ENCODE data around the gene CAPNS2. TPM values are rescaled to one million over a fixed set of nuclear protein-coding genes. Genes with fewer than 3 reads are reported as not detected.
"Not testable (repeated sequence)": the region's sequence is repeated elsewhere in the genome, so short reads cannot be mapped to it uniquely, and the experiment has no call there.

The CAPNS2 gene
- total RNA-seq, 1 donor from 2014 or later: not detected

- DNase-seq: no peak
These were observed 1.7 kb downstream of the CAPNS2 start for GRCh38 chr16:55568207-55568606.

- no peak for DNase-seq
These were observed 2.5 kb downstream of the CAPNS2 start for GRCh38 chr16:55569025-55569424.

DNA sequence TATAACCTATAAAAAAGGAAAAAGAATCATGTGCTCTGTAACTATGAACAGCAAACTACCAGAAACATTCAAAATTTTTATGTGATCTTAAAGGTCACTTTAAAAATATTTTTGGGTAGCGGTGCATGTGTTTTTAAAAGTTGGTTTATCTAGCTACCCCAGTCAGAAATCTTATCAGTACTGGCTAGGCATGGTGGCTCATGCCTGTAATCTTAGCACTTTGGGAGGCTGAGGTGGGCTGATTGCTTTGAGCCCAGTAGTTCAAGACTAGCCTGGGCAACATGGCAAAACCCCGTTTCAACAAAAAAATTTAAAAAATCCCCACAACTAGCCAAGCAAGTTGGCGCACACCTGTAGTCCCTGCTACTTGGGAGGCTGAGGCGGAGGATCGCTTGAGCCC, 3.7 kb downstream of the CAPNS2 start:
- no peak for DNase-seq

GRCh38 chr16:55571191-55571897, 4.9 kb downstream of the CAPNS2 start:
- no peak for DNase-seq

DNA sequence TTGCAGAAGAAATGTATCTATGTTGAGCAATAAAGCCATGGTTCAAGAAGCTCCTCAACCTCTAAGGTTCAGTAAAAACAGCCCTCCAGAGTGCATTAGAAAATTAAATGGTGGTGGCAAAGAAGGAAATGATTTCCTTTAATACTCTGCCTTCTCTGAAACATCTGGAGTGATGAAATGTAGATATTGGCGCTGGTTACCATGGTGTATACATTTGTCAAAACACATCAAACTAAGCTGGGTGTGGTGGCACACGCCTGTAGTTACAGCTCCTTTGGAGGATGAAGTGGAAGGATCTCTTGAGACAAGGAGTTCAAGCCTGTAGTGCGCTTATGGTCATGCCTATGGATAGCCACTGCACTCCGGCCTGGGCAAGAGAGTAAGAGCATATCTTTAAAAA, 6.0 kb downstream of the CAPNS2 start:
- DNase-seq: no peak

DNA sequence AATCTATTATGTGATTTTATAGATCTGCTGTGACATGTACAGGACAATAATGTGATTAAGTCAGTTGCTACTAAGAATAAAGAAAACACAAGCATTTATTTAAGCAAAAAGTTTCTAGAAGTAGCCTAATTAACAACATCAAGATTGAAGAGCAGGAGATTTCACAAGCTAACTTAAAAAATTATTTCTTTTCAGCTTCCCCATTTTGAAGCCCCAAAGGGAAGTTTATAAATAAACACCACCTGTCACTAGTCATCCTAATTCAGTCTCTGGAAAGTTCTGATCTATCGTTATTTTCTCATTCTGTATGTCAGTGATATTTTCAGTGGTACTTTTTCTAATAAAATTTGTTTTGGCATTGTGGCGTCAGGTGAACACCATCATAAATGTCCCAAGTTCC, 8.3 kb downstream of the CAPNS2 start:
- no peak for DNase-seq

DNA sequence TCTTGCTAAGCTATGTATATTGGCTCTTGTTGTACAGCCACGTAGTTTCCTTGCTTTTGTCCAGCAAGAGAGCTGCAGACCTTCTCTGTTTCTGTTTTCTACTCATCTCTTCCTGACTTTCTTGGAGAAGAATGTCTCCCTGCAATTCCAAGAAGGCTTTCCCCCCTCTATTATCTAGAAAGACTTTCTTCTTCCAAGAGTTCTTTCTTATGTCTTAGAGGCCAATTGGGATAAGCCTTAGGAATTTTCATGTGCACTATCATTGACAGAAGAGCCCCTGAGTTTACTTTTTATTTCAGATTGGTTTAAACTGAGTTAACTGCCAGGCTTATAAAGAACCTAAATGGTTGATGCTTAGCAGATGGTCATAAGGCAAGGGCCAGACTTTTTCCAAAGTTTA, 9.0 kb downstream of the CAPNS2 start:
- no peak for DNase-seq

DNA sequence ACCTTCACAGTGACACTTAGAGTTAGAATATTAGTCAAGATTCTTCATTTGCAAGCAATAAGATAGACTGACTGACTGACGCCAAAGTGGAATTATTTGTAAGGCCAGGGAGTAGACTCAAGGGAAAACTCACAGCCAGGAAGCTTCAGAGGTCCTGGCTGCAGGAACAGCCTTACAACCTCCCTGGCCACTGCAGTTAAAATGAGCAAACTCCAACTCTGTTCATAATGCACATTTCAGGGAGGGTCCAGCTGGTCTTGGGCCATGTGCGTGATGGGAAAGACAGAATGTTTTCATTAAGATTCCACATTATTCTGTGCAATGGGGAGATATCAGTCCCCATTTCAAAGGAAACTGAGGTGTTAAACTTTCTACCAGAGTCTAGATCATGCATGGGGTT, 9.9 kb downstream of the CAPNS2 start:
- no peak for DNase-seq

- DNase-seq: no peak
These were observed 11.4 kb downstream of the CAPNS2 start for GRCh38 chr16:55577887-55578286.

DNA sequence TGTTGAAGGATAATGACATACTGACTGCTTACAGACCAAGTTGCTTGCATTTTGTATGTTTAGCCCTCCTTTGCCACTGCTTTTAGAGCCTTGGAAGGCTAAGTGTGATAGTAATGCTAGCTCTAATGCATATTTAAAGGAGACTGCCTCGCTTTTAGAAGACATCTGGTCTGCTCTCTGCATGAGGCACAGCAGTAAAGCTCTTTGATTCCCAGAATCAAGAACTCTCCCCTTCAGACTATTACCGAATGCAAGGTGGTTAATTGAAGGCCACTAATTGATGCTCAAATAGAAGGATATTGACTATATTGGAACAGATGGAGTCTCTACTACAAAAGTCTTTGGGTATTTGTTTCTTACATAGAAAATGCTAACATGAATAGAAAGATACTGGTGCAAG, 19.1 kb downstream of the CAPNS2 start:
- DNase-seq: no peak

- no peak for DNase-seq
These were observed 22.3 kb downstream of the CAPNS2 start for GRCh38 chr16:55588799-55589198.

GRCh38 chr16:55592306-55592705, 25.8 kb downstream of the CAPNS2 start:
- DNase-seq: no peak

DNA sequence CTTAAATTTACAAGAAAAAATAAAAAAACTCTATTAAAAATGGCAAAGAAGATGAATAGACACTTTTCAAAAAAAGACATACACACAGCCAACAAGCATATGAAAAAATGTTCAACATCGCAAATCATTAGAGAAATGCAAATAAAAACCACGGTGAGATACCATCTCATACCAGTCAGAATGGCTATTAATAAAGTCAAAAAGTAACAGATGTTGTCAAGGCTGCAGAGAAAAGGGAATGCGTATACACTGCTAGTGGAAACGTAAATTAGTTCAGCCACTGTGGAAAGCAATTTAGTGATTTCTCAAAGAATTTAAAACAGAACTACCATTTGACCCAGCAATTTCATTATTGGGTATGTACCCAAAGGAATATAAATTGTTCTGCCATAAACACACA, 31.4 kb downstream of the CAPNS2 start:
- DNase-seq: no peak

DNA sequence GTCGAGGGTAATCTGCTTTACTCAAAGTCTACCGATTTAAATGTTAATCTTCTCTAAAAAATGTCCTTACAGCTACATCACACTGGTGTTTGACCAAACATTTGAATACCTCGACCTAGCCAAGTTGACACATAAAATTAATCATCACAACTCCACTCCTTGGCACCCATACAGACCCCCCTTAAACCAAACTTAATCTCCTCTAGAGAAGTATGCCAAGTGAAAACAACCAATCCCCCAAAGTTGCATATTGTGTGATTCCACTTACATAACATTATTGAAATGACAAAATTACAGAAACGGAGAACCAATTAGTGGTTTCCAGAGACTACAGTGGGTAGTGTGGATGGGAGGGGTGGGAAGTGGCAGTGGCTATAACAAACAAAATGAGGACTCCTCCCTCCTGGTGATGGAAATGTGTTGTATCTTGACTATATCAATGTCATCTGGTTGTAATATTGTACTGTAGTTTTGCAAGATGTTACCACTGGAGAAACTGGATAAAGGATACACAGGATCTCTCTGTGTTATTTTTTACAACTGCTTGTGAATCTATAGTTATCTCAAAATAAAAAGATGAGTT, 39.4 kb downstream of the CAPNS2 start:
- no peak for DNase-seq

DNA sequence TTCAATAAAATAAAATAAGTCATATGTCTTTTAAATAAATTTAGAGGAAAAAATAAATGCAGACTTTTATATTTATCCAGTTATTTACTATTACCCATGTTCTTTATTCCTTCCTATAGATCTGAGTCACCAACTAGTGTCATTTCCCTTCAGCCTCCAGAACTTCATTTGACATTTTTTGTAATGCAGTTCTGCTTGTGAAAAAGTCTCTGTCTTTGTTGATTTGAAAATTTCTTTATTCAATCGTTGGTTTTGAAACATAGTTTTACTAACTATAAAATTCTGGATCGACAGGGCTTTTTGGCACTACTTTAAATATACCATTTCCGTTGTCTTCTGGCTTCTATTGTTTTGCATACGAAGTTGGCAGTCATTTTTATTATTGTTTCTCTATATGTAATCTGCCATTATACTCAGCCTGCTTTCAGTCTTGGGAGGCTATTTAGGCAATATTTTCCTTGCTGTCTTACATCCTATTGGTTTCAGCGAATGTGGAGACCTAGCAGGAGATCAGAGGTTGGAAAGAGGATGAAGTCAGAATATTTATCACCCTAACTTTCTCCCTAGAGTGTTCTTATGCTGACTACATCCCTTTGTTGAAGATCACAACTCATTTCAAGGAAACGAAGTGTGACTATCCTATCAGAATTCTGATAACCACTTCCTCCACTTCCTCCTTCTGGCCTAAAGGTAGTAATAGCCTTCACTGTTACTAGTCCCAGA, 47.3 kb downstream of the CAPNS2 start:
- no peak for DNase-seq

GRCh38 chr16:55615071-55615470, 48.6 kb downstream of the CAPNS2 start:
- DNase-seq: no peak

GRCh38 chr16:55615670-55616069, 49.2 kb downstream of the CAPNS2 start:
- DNase-seq: not testable (repeated sequence)

Other genes with a start within 250 kb of the CAPNS2 start
- gene IRX6, start 242.5 kb upstream of the CAPNS2 start, total RNA-seq: not detected
- 9.4 TPM for gene MMP2, start 87.5 kb upstream of the CAPNS2 start, total RNA-seq
- 3.1 TPM for gene LPCAT2, start 57.6 kb upstream of the CAPNS2 start, total RNA-seq
- gene SLC6A2, start 89.3 kb downstream of the CAPNS2 start, total RNA-seq: not detected